K562 treated with DMSO at 1 percent for 4 hours (cell line): ENCODE results near the gene KRTAP5-6. TPM values are rescaled to one million over a fixed set of nuclear protein-coding genes. Genes with fewer than 3 reads are reported as not detected.

Experiments used
- total RNA-seq: library from RNA; unstranded; fragments of 300-600 nt; gene quantifications from 2 replicates; pipeline ENCODE4 v1.2.3, GENCODE V29; 2022; ENCODE audit not compliant: insufficient read depth

Gene KRTAP5-6
- not detected in 2 replicates for total RNA-seq

GRCh38 chr11:1696608-1697570, at the start of gene KRTAP5-6:
TSS of gene KRTAP5-6 (plus strand) at chr11:1697195. CDS start at chr11:1697246, 51 bp downstream.

Other genes with a start within 250 kb of the KRTAP5-6 start
- 35.3 and 42.1 TPM in 2 replicates for gene MOB2, start 210.4 kb upstream of the KRTAP5-6 start, total RNA-seq
- gene DUSP8, start 124.9 kb upstream of the KRTAP5-6 start, total RNA-seq: 0.69 and 1.3 TPM in 2 replicates
- not detected in 2 replicates for gene KRTAP5-1, start 111.9 kb upstream of the KRTAP5-6 start, total RNA-seq
- gene KRTAP5-2, start 98.9 kb upstream of the KRTAP5-6 start, total RNA-seq: not detected in 2 replicates
- gene KRTAP5-3, start 88.7 kb upstream of the KRTAP5-6 start, total RNA-seq: not detected in 2 replicates
- not detected in 2 replicates for gene KRTAP5-4, start 75.1 kb upstream of the KRTAP5-6 start, total RNA-seq
- gene KRTAP5-5, start 67.4 kb upstream of the KRTAP5-6 start, total RNA-seq: not detected in 2 replicates
- 0.51 TPM in 1 of 2 replicates, not detected in the other for gene IFITM10, start 53.4 kb downstream of the KRTAP5-6 start, total RNA-seq
- 399 and 434 TPM in 2 replicates for gene CTSD, start 66.7 kb downstream of the KRTAP5-6 start, total RNA-seq
- gene SYT8, start 137.8 kb downstream of the KRTAP5-6 start, total RNA-seq: not detected in 2 replicates
- not detected in 2 replicates for gene TNNI2, start 141.8 kb downstream of the KRTAP5-6 start, total RNA-seq
- gene LSP1, start 155.9 kb downstream of the KRTAP5-6 start, total RNA-seq: not detected in 2 replicates
- gene PRR33, start 194.7 kb downstream of the KRTAP5-6 start, total RNA-seq: not detected in 2 replicates
- not detected in 2 replicates for gene TNNT3, start 222.5 kb downstream of the KRTAP5-6 start, total RNA-seq